Caco-2 (cell line): Measurements from ENCODE around the gene NOL4L. TPM values are rescaled to one million over a fixed set of nuclear protein-coding genes. Genes with fewer than 3 reads are reported as not detected.
A peak's percentile ranks its signal among the peaks of the same experiment; 100 is the strongest.

Experiments
- BruUV-seq: library from RNA; stranded (reverse); fragments of 400-500 nt; replicated peaks from 2 replicates; lab custom pipeline; 2021; lab: Mats Ljungman, UMichigan
- CTCF ChIA-PET: fragments of 300-600 bp; sonication (Branson Sonifier 250); formaldehyde crosslinking; loops from one replicate; lab custom pipeline; 2022; ENCODE audit warnings: antibody characterized with exemption; lab: Charles Lee
- POLR2A ChIA-PET: fragments of 300-600 bp; sonication (Branson Sonifier 250); formaldehyde crosslinking; loops from one replicate; lab custom pipeline; 2022; ENCODE audit warnings: antibody characterized with exemption; lab: Charles Lee
- DNase-seq, 2 experiments: peaks; one replicate each; pipeline versions ENCODE4 v3.0.0 to v3.0.0-alpha.2; 2020 to 2022
- H3K27me3 ChIP-seq: replicated peaks from 2 replicates; pipeline ENCODE4 v1.6.0; 2011; ENCODE audit warnings: low read length; ENCODE audit not compliant: control insufficient read depth, insufficient read depth
- H3K36me3 ChIP-seq: 2 replicates; pipeline ENCODE4 v1.5.1; 2011; ENCODE audit warnings: low read length; ENCODE audit not compliant: control insufficient read depth, insufficient read depth
- H3K4me1 ChIP-seq: fragments of 250-450 bp; sonication (Bioruptor Pico); 2 replicates; pipeline ENCODE4 v1.5.1; 2020; ENCODE audit warnings: mild to moderate bottlenecking
- H3K4me3 ChIP-seq: 2 replicates; pipeline ENCODE4 v1.5.1; 2011; ENCODE audit warnings: low read depth, mild to moderate bottlenecking, control low read depth, low read length
- H3K9me3 ChIP-seq: fragments of 250-450 bp; sonication (Bioruptor Pico); 2 replicates; pipeline ENCODE4 v1.5.1; 2020; ENCODE audit warnings: mild to moderate bottlenecking, moderate library complexity
- H3K27ac Mint-ChIP-seq: one replicate; pipeline ENCODE4 v1.8.0; 2022; ENCODE audit warnings: mixed read lengths; ENCODE audit not compliant: unreplicated experiment
- H3K27me3 Mint-ChIP-seq: one replicate; pipeline ENCODE4 v1.8.0; 2022; ENCODE audit warnings: mixed read lengths; ENCODE audit not compliant: insufficient read depth, unreplicated experiment
- H3K36me3 Mint-ChIP-seq: one replicate; pipeline ENCODE4 v1.8.0; 2022; ENCODE audit warnings: mild to moderate bottlenecking, mixed read lengths; ENCODE audit not compliant: insufficient read depth, unreplicated experiment
- H3K4me1 Mint-ChIP-seq: one replicate; pipeline ENCODE4 v1.8.0; 2022; ENCODE audit warnings: low read depth, mixed read lengths; ENCODE audit not compliant: unreplicated experiment
- H3K4me3 Mint-ChIP-seq: one replicate; pipeline ENCODE4 v1.8.0; 2022; ENCODE audit warnings: mild to moderate bottlenecking, moderate library complexity, mixed read lengths; ENCODE audit not compliant: unreplicated experiment
- H3K9me3 Mint-ChIP-seq: one replicate; pipeline ENCODE4 v1.8.0; 2022; ENCODE audit warnings: mixed read lengths; ENCODE audit not compliant: unreplicated experiment
- CTCF ChIP-seq, 2 experiments: fragments of 200-600 bp in 1 of 2; IDR thresholded peaks; 1 replicate in 1 of 2; 2 replicates in 1 of 2; pipeline versions ENCODE4 v1.5.1 to v1.8.0; 2011 to 2022; ENCODE audit warnings: antibody characterized with exemption in 1 of 2, control low read depth in 1 of 2, inconsistent platforms in 1 of 2, low read depth in 1 of 2, low read length in 1 of 2, mild to moderate bottlenecking in 1 of 2, moderate library complexity in 1 of 2; ENCODE audit not compliant: insufficient read depth in 1 of 2, severe bottlenecking in 1 of 2, unreplicated experiment in 1 of 2
- intact Hi-C: fragments of 100-400 bp; cut with micrococcal nuclease; formaldehyde crosslinking; loops from one replicate; pipeline ENCODE4 v1.10.0; 2022; ENCODE audit not compliant: unreplicated experiment
- total RNA-seq: library from RNA; stranded (reverse); gene quantifications from 2 replicates; pipeline ENCODE4 v1.2.3, GENCODE V29; 2022

The NOL4L gene
- total RNA-seq, 1 experiment from 2014 or later = 80.9 TPM

- H3K36me3 Mint-ChIP-seq = peaks cover 10% of the 10 kb centered on the region
- BruUV-seq = no TSS peak
These were observed 75.0 kb downstream of the NOL4L start for GRCh38 chr20:32510120-32510600.

GRCh38 chr20:32509639-32510066 is 75.5 kb downstream of the NOL4L start:
- intact Hi-C loops = loop anchor here (1.0 kb wide), 2 partner anchors 24 to 39 kb away; no protein-coding TSS in a partner anchor

More at GRCh38 chr20:32510120-32510600, 75.0 kb downstream of the NOL4L start:
- Histone ChIP-seq H3K9me3 (no peaks in the 10 kb centered on the region), H3K4me1 (peaks cover 53% of the 10 kb centered on the region), H3K4me3 (no peak overlapping the region), H3K27me3 (no peaks in the 10 kb centered on the region), H3K36me3 (no peaks in the 10 kb centered on the region)
- peak overlapping the region; percentile 79 for H3K27ac Mint-ChIP-seq
- no peaks in the 10 kb centered on the region for H3K9me3 Mint-ChIP-seq
- DNase-seq = peak in 1 of 2 experiments; percentile 57
- peak overlapping the region; percentile 56 for H3K4me3 Mint-ChIP-seq
- H3K27me3 Mint-ChIP-seq = no peaks in the 10 kb centered on the region
- peaks cover 42% of the 10 kb centered on the region for H3K4me1 Mint-ChIP-seq
- ChIA-PET CTCF (interaction anchor here (0.6 to 1.5 kb wide), 4 partner anchors 10 to 142 kb away, joined by 4 to 9 read pairs (median 4); no protein-coding TSS in a partner anchor), POLR2A (interaction anchor here (1.4 kb wide), 1 partner anchor 26 kb away, joined by 3 read pairs; no protein-coding TSS in a partner anchor)
- peak in 1 of 2 experiments; percentile 2 for TF ChIP-seq CTCF (IDR thresholded peaks at IDR 0.05; ENCODE audit: insufficient read depth in 1 of 2, low read depth in 1 of 2, low read length in 1 of 2, severe bottlenecking in 1 of 2, unreplicated experiment in 1 of 2)
- intact Hi-C loops = loop anchor here (1.0 kb wide), 1 partner anchor 40 kb away; no protein-coding TSS in a partner anchor

More at GRCh38 chr20:32509639-32510066, 75.5 kb downstream of the NOL4L start:
- no TSS peak for BruUV-seq
- ChIA-PET CTCF (interaction anchor here (0.7 to 1.8 kb wide), 5 partner anchors 10 to 140 kb away, joined by 5 to 11 read pairs (median 10); no protein-coding TSS in a partner anchor), POLR2A (interaction anchor here (0.6 kb wide), 1 partner anchor 99 kb away, joined by 7 read pairs; no protein-coding TSS in a partner anchor)
- H3K4me3 Mint-ChIP-seq = peak overlapping the region; percentile 56
- no peaks in the 10 kb centered on the region for H3K27me3 ChIP-seq
- peak in 1 of 2 experiments; percentile 66 for DNase-seq
- peak; percentile 44 to 66 for TF ChIP-seq CTCF (IDR thresholded peaks at IDR 0.05; ENCODE audit: insufficient read depth in 1 of 2, low read depth in 1 of 2, low read length in 1 of 2, severe bottlenecking in 1 of 2, unreplicated experiment in 1 of 2)
- peak overlapping the region; percentile 79 for H3K27ac Mint-ChIP-seq
- H3K27me3 Mint-ChIP-seq = no peaks in the 10 kb centered on the region
- H3K36me3 Mint-ChIP-seq = peaks cover 10% of the 10 kb centered on the region
- H3K9me3 ChIP-seq = no peaks in the 10 kb centered on the region
- no peaks in the 10 kb centered on the region for H3K9me3 Mint-ChIP-seq
- no peak overlapping the region for H3K4me3 ChIP-seq
- peaks cover 42% of the 10 kb centered on the region for H3K4me1 Mint-ChIP-seq
- no peaks in the 10 kb centered on the region for H3K36me3 ChIP-seq
- H3K4me1 ChIP-seq = peaks cover 53% of the 10 kb centered on the region
